Neural cell (in vitro differentiated cells): ENCODE data around the gene TUBB1. TPM values are rescaled to one million over a fixed set of nuclear protein-coding genes. Genes with fewer than 3 reads are reported as not detected.
A peak's percentile ranks its signal among the peaks of the same experiment; 100 is the strongest.

Experiments
- H2AFZ ChIP-seq: fragments of 200-600, 300-800 bp; sonication (generic), shearing (Covaris generic); 2 replicates; pipeline ENCODE4 v1.6.0; 2014; ENCODE audit warnings: low read depth, mild to moderate bottlenecking, antibody characterized with exemption, low read length, moderate library complexity
- H3F3A ChIP-seq: fragments of 200-600 bp; shearing (Covaris generic); 2 replicates; pipeline ENCODE4 v1.6.1; 2016; ENCODE audit warnings: mild to moderate bottlenecking, moderate library complexity, mixed read lengths, antibody characterized with exemption, low read length; ENCODE audit not compliant: insufficient read depth, poor library complexity, severe bottlenecking
- H3K27ac ChIP-seq: fragments of 200-600, 300-800 bp; sonication (generic), shearing (Covaris generic); 2 replicates; pipeline ENCODE4 v1.5.1; 2014; ENCODE audit warnings: mild to moderate bottlenecking, low read length, moderate library complexity
- H3K27me3 ChIP-seq: fragments of 300-800, 200-600 bp; sonication (generic), shearing (Covaris generic); 2 replicates; pipeline ENCODE4 v1.6.0; 2014; ENCODE audit warnings: mild to moderate bottlenecking, low read depth, low read length, moderate library complexity; ENCODE audit not compliant: insufficient read depth
- H3K36me3 ChIP-seq: fragments of 300-800, 200-600 bp; sonication (generic), shearing (Covaris generic); 2 replicates; pipeline ENCODE4 v1.5.1; 2014; ENCODE audit warnings: mild to moderate bottlenecking, antibody characterized with exemption, low read length, moderate library complexity; ENCODE audit not compliant: insufficient read depth
- H3K4me2 ChIP-seq: fragments of 300-800, 200-600 bp; sonication (generic), shearing (Covaris generic); 2 replicates; pipeline ENCODE4 v1.6.0; 2014; ENCODE audit warnings: mild to moderate bottlenecking, low read length
- H3K4me3 ChIP-seq: fragments of 300-800, 200-600 bp; sonication (generic), shearing (Covaris generic); 2 replicates; pipeline ENCODE4 v1.5.1; 2014; ENCODE audit warnings: mild to moderate bottlenecking, low read length, moderate library complexity
- H3K79me2 ChIP-seq: fragments of 200-600 bp; shearing (Covaris generic); replicated peaks from 2 replicates; pipeline ENCODE4 v1.6.0; 2014; ENCODE audit warnings: mild to moderate bottlenecking, low read length, moderate library complexity; ENCODE audit not compliant: insufficient read depth
- H3K9ac ChIP-seq: fragments of 300-800, 200-600 bp; sonication (generic), shearing (Covaris generic); 2 replicates; pipeline ENCODE4 v1.6.1; 2016; ENCODE audit warnings: mild to moderate bottlenecking, low read length, mixed read lengths
- H3K9me2 ChIP-seq: fragments of 200-600 bp; shearing (Covaris generic); 2 replicates; pipeline ENCODE4 v1.6.1; 2016; ENCODE audit warnings: mild to moderate bottlenecking, low read length, mixed read lengths; ENCODE audit not compliant: insufficient read depth
- H3K9me3 ChIP-seq: fragments of 200-600, 300-800 bp; sonication (generic), shearing (Covaris generic); 2 replicates; pipeline ENCODE4 v1.6.1; 2016; ENCODE audit warnings: mild to moderate bottlenecking, mixed run types, low read length, moderate library complexity, mixed read lengths
- H4K20me1 ChIP-seq: fragments of 200-600 bp; shearing (Covaris generic); 2 replicates; pipeline ENCODE4 v1.6.1; 2016; ENCODE audit warnings: mild to moderate bottlenecking, mixed run types; ENCODE audit not compliant: insufficient read depth
- CTCF ChIP-seq: fragments of 450-650 bp; IDR thresholded peaks from 2 replicates; pipeline ENCODE4 v1.5.1; 2014; ENCODE audit warnings: antibody characterized with exemption, mild to moderate bottlenecking, moderate library complexity; ENCODE audit not compliant: poor library complexity, severe bottlenecking
- EP300 ChIP-seq: fragments of 450-650 bp; conservative IDR thresholded peaks from 2 replicates; pipeline ENCODE4 v1.6.1; 2014; ENCODE audit warnings: antibody characterized with exemption, mild to moderate bottlenecking, moderate library complexity; ENCODE audit not compliant: poor library complexity, severe bottlenecking
- EZH2 ChIP-seq: fragments of 200-600, 300-800 bp; shearing (Covaris generic), sonication (generic); IDR thresholded peaks from 2 replicates; pipeline ENCODE4 v1.6.1; 2014; ENCODE audit warnings: antibody characterized with exemption, low read length, borderline replicate concordance, mild to moderate bottlenecking; ENCODE audit not compliant: insufficient read depth, poor library complexity, severe bottlenecking
- MXI1 ChIP-seq: fragments of 450-650 bp; conservative IDR thresholded peaks from 2 replicates; pipeline ENCODE4 v1.6.1; 2014; ENCODE audit warnings: antibody characterized with exemption, mild to moderate bottlenecking; ENCODE audit not compliant: poor library complexity, severe bottlenecking
- POLR2AphosphoS5 ChIP-seq: IDR thresholded peaks from 2 replicates; pipeline ENCODE4 v1.6.1; 2012
- RAD21 ChIP-seq: fragments of 450-650 bp; conservative IDR thresholded peaks from 2 replicates; pipeline ENCODE4 v1.6.1; 2014; ENCODE audit warnings: antibody characterized with exemption, mild to moderate bottlenecking, moderate library complexity
- SMC3 ChIP-seq: fragments of 450-650 bp; conservative IDR thresholded peaks from 2 replicates; pipeline ENCODE4 v1.6.1; 2014; ENCODE audit warnings: antibody characterized with exemption, mild to moderate bottlenecking, moderate library complexity; ENCODE audit not compliant: poor library complexity
- TAF1 ChIP-seq: IDR thresholded peaks from 2 replicates; pipeline ENCODE4 v1.6.1; 2012; ENCODE audit warnings: low read depth
- polyA plus RNA-seq: library from polyadenylated mRNA; depleted of rRNA; stranded (reverse); fragments of >200 nt; gene quantifications from 2 replicates; pipeline ENCODE4 v1.2.3, GENCODE V29; 2014
- TF ChIP-seq, protein P1 (sequence below): IDR thresholded peaks from 2 replicates; pipeline ENCODE4 v1.6.1; 2012; ENCODE audit warnings: borderline replicate concordance

The TUBB1 gene
- polyA plus RNA-seq, 1 donor from 2014 or later: not detected

GRCh38 chr20:59028812-59029211 is 9.6 kb downstream of the TUBB1 start:
- peak overlapping the region; percentile 29 for H3K9ac ChIP-seq
- H3K9me2 ChIP-seq: no peaks in the 10 kb centered on the region
- no peaks in the 10 kb centered on the region for H3F3A ChIP-seq
- H3K4me3 ChIP-seq: peak overlapping the region; percentile 84
- H3K9me3 ChIP-seq: no peaks in the 10 kb centered on the region
- H3K4me2 ChIP-seq: peak overlapping the region; percentile 74
- H3K27ac ChIP-seq: no peak overlapping the region
- TF ChIP-seq TAF1 (no peak), CTCF (no peak), RAD21 (no peak), EZH2 (no peak), POLR2AphosphoS5 (no peak), EP300 (no peak), MXI1 (no peak), SMC3 (no peak)
- TF ChIP-seq, protein P1, sequence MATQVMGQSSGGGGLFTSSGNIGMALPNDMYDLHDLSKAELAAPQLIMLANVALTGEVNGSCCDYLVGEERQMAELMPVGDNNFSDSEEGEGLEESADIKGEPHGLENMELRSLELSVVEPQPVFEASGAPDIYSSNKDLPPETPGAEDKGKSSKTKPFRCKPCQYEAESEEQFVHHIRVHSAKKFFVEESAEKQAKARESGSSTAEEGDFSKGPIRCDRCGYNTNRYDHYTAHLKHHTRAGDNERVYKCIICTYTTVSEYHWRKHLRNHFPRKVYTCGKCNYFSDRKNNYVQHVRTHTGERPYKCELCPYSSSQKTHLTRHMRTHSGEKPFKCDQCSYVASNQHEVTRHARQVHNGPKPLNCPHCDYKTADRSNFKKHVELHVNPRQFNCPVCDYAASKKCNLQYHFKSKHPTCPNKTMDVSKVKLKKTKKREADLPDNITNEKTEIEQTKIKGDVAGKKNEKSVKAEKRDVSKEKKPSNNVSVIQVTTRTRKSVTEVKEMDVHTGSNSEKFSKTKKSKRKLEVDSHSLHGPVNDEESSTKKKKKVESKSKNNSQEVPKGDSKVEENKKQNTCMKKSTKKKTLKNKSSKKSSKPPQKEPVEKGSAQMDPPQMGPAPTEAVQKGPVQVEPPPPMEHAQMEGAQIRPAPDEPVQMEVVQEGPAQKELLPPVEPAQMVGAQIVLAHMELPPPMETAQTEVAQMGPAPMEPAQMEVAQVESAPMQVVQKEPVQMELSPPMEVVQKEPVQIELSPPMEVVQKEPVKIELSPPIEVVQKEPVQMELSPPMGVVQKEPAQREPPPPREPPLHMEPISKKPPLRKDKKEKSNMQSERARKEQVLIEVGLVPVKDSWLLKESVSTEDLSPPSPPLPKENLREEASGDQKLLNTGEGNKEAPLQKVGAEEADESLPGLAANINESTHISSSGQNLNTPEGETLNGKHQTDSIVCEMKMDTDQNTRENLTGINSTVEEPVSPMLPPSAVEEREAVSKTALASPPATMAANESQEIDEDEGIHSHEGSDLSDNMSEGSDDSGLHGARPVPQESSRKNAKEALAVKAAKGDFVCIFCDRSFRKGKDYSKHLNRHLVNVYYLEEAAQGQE: no peak
- no peak overlapping the region for H2AFZ ChIP-seq
- H3K36me3 ChIP-seq: peaks cover 16% of the 10 kb centered on the region
- no peaks in the 10 kb centered on the region for H4K20me1 ChIP-seq
- no peaks in the 10 kb centered on the region for H3K27me3 ChIP-seq
- H3K79me2 ChIP-seq: peaks cover 45% of the 10 kb centered on the region

DNA sequence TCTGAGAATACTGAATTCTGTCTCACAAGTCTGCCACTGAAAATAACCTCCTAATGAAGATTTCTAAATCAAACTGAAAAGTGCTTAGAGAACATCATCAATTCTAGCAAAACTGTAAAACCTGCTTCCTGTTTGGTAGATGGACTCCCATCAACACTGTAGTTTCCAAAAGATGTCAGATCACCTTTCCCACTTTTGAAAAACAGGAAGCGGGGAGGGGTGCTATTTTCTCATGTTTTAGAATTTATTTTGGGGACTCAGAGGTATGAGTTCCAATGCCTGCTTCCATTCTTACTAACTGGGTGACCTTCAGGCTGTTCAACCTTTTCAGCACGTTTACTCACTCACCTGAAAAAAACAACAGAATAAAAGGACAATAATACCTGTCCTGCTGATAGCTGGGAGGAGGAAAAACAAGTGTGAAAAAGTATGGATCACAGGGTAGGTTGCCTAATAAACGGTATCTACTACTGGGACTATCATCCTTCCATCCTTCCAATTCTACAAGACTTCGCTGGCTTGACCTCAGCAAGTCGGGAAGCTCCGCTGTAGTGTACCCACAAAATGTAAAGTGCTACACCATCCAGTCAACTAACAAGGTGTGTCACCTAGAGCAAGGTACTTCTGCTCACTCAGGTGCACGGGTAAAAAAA is 11.8 kb downstream of the TUBB1 start:
- H4K20me1 ChIP-seq: no peaks in the 10 kb centered on the region
- H3K9me2 ChIP-seq: no peaks in the 10 kb centered on the region
- peak overlapping the region; percentile 84 for H3K4me3 ChIP-seq
- peak overlapping the region; percentile 74 for H3K4me2 ChIP-seq
- H3K9me3 ChIP-seq: no peaks in the 10 kb centered on the region
- H3K36me3 ChIP-seq: peaks cover 9% of the 10 kb centered on the region
- TF ChIP-seq, protein P1: no peak
- TF ChIP-seq EP300 (no peak), EZH2 (no peak), SMC3 (no peak), TAF1 (no peak), CTCF (no peak)
- H3K79me2 ChIP-seq: peaks cover 45% of the 10 kb centered on the region
- no peak overlapping the region for H2AFZ ChIP-seq
- H3K9ac ChIP-seq: peak overlapping the region; percentile 90
- no peaks in the 10 kb centered on the region for H3K27me3 ChIP-seq
- H3F3A ChIP-seq: no peaks in the 10 kb centered on the region
- H3K27ac ChIP-seq: peak overlapping the region; percentile 93
